Renal pelvis (tissue), 12 donors: ENCODE results near the gene APOBEC3B. TPM values are rescaled to one million over a fixed set of nuclear protein-coding genes. Genes with fewer than 3 reads are reported as not detected.
"Not testable (repeated sequence)": the region's sequence is repeated elsewhere in the genome, so short reads cannot be mapped to it uniquely, and the experiment has no call there.

Experiments
- DNase-seq: peaks from one replicate; pipeline ENCODE4 v3.0.0-alpha.2; 2013
- long read RNA-seq, 16 experiments: transcript quantifications; one replicate each; lab custom pipeline, GENCODE V29; 2026
- polyA plus RNA-seq, 3 donors: library from polyadenylated mRNA; unstranded; fragments of 120-200 nt; gene quantifications; one replicate each; pipeline ENCODE4 v1.2.1, GENCODE V29; 2013; ENCODE audit not compliant: insufficient read length in 3 of 3

APOBEC3B gene
- polyA plus RNA-seq, result 1 to 10 TPM; 3.4 to 6.8 (median 6.7) TPM
- long read RNA-seq, donor 1, partial matches to known transcripts, result 0 of 3 reads
- long read RNA-seq, donor 1, other reads (novel, unspliced or antisense), result 0 of 3 reads
- long read RNA-seq, donor 2, partial matches to known transcripts, result 0 of 3 reads
- long read RNA-seq, donor 2, other reads (novel, unspliced or antisense), result 0 of 3 reads
- long read RNA-seq, donor 3, transcript APOBEC3B-201 (8 exons, 1,533 nt), result major isoform, 5 of 5 reads
- long read RNA-seq, donor 3, partial matches to known transcripts, result 0 of 5 reads
- long read RNA-seq, donor 3, other reads (novel, unspliced or antisense), result 0 of 5 reads
- long read RNA-seq, donor 4, partial matches to known transcripts, result 11 of 15 reads
- long read RNA-seq, donor 4, other reads (novel, unspliced or antisense), result 0 of 15 reads
- long read RNA-seq, donor 5, result 0 reads
- long read RNA-seq, donor 6, result 0 reads
- long read RNA-seq, donor 7, partial matches to known transcripts, result 0 of 2 reads
- long read RNA-seq, donor 7, other reads (novel, unspliced or antisense), result 0 of 2 reads
- long read RNA-seq, donor 8, partial matches to known transcripts, result 0 of 3 reads
- long read RNA-seq, donor 8, other reads (novel, unspliced or antisense), result 0 of 3 reads
- long read RNA-seq, donor 9, partial matches to known transcripts, result 0 of 4 reads
- long read RNA-seq, donor 9, other reads (novel, unspliced or antisense), result 0 of 4 reads
- long read RNA-seq, donor 10, partial matches to known transcripts, result 0 of 4 reads
- long read RNA-seq, donor 10, other reads (novel, unspliced or antisense), result 0 of 4 reads
- long read RNA-seq, donor 11, partial matches to known transcripts, result 0 of 2 reads
- long read RNA-seq, donor 11, other reads (novel, unspliced or antisense), result 0 of 2 reads
- long read RNA-seq, donor 12, partial matches to known transcripts, result 6 of 9 reads
- long read RNA-seq, donor 12, other reads (novel, unspliced or antisense), result 0 of 9 reads
- long read RNA-seq, donor 13, partial matches to known transcripts, result 0 of 3 reads
- long read RNA-seq, donor 13, other reads (novel, unspliced or antisense), result 0 of 3 reads
- long read RNA-seq, donor 14, partial matches to known transcripts, result 0 of 4 reads
- long read RNA-seq, donor 14, other reads (novel, unspliced or antisense), result 0 of 4 reads
- long read RNA-seq, donor 15, transcript APOBEC3B-201 (8 exons, 1,533 nt), result major isoform, 5 of 5 reads
- long read RNA-seq, donor 15, partial matches to known transcripts, result 0 of 5 reads
- long read RNA-seq, donor 15, other reads (novel, unspliced or antisense), result 0 of 5 reads
- long read RNA-seq, donor 16, partial matches to known transcripts, result 6 of 9 reads
- long read RNA-seq, donor 16, other reads (novel, unspliced or antisense), result 0 of 9 reads

- DNase-seq, result peak; percentile 91
Measured at GRCh38 chr22:38981992-38982927, at the start of gene APOBEC3B. Gene APOBEC3B, plus strand, starts transcription at chr22:38982347. Its CDS starts 107 bp downstream, at chr22:38982454.

DNA sequence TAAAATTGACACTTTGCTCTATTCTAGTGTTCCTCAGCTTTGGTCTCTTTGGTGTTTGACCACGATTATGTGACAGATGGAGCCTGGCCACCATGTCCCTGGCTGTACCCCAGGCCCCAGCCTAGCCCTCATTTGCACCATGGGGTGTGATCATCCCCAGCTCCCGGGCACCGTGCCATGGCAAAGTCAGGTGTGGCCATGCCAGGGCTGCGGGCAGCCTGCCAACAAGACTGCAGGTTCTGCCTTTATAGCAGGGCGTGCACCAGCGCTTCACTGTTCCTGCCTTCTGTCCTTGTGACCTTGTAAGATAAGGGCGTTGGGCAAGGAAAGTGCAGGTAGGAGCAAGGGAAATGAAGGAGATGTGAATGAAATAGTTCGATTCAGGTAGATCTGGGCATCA lies 47.1 kb upstream of the APOBEC3B start:
- DNase-seq, result no peak

DNA sequence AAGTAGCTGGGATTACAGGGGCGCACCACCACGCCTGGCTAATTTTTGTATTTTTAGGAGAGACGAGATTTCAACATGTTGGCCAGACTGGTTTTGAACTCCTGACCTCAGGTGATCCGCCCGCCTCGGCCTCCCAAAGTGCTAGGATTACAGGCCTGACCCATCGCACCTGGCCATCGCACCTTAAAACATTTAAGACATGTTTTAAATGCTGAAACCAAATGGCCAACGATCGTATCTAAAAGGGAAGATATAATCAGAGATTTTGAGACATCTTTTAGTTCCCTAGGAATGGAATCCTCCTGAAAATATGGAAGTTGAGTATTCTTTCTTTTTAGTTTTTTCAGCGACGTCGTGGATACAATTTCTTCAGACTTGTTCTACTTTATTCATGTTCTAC lies 46.5 kb upstream of the APOBEC3B start:
- DNase-seq, result no peak

- no peak for DNase-seq
Measured at GRCh38 chr22:38936562-38936961, 45.6 kb upstream of the APOBEC3B start.

DNA sequence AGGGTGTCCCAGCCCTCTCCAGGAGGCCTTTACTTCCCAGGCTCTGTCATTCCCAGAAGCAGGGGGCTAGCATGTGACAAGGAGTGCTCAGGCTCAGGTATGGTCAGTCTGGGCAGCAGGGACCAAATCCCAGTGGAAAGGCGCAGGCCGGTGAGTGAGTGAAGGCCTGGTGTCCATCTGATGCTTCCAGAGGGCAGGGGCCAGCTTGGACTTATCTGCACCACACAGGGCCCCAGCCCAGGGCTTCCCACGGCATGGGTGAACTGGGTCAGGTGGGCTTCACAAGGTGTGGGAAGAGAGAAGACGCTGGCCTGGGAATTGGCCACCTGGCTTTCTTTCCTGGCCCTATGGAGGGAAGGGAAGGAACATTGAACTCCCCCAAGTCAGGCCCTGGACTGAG lies 45.1 kb upstream of the APOBEC3B start:
- DNase-seq, result no peak

DNA sequence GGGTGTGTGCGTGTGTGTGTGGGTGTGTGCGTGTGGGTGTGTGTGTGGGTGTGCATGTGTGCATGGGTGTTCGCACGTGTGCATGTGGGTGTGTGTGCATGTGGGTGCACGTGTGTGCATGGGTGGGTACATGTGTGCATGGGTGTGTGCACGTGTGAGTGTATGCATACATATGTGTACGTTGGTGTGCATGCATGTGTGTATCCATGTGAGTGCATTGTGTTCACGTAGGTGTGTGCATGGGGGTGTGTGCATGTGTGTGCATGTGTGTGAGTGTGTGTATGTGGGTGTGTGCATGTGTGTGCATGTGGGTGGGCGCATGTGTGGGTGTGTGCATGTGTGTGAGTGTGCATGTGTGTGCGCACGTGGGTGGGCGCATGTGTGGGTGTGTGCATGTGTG lies 44.6 kb upstream of the APOBEC3B start:
- no peak for DNase-seq

GRCh38 chr22:38938221-38938620 lies 43.9 kb upstream of the APOBEC3B start:
- no peak for DNase-seq

DNA sequence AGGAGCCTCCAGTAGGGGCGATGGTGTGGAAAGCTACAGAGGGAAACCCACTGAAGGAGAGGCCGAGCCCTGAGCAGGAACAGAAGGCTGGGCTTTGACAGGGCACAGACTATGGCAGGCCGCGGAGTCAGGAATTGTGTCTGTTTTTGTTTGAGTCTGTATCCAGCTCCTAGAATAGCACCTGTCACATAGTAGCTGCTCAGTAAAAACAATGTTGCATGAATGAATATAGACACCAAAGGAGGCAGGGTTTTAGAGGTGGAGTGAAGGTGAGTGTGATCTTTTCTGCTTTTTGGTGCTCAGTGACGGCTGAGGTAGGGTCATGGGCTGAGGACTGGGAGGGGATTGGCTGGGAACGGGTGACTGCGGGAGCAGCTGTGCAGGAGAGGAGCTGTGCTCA lies 43.2 kb upstream of the APOBEC3B start:
- DNase-seq, result no peak

GRCh38 chr22:38940811-38941384 lies 41.2 kb upstream of the APOBEC3B start:
- no peak for DNase-seq

GRCh38 chr22:38941488-38941987 lies 40.6 kb upstream of the APOBEC3B start:
- DNase-seq, result no peak

- no peak for DNase-seq
Measured at GRCh38 chr22:38942702-38943101, 39.4 kb upstream of the APOBEC3B start.

- DNase-seq, result no peak
Measured at GRCh38 chr22:38943201-38943600, 38.9 kb upstream of the APOBEC3B start.

- no peak for DNase-seq
Measured at GRCh38 chr22:38943882-38944281, 38.3 kb upstream of the APOBEC3B start.

DNA sequence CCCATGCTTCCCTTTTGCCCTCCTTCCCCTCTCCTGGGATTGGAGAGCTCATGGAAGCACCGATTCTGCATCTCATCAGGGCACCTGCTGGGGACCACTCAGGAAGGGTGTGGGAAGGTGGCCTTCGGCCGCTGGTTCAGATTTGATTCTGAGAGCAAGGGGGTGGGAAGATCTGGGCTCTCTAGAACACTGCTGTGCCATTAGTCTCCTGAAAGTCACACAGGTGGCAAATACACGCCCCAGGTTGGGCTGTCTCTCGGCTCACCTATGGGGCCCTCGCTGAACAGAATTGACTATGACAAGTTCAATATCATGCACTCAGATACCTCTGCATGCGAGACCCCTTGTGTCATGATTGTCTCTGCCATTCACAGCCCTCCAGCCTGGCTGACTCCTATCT lies 37.5 kb upstream of the APOBEC3B start:
- no peak for DNase-seq

DNA sequence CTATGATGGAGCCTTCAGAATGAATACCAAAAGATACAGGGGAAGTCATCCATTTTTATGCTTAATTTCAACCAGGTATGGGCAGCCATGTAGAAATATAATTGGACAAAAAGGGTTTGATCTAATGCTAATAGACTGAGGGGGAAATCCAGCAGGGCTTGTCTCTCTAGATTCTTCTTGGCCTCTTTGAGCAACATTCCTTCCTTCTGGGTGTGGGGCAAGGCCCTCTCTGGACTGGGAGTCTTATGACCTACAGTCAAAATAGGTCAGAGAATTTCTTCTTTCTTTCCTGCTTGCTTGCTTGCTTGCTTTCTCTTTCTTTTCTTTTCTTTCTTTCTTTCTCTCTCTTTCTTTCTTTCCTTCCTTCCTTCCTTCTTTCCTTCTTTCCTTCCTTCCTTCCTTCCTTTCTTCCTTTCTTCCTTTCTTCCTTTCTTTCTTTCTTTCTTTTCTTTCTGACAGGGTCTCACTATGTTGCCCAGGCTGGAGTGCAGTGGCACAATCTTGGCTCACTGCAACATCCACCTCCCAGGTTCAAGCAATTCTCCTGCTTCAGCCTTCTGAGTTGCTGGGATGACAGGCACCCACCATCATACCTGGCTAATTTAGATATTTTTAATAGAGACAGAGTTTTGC lies 36.3 kb upstream of the APOBEC3B start:
- not testable (repeated sequence) for DNase-seq

DNA sequence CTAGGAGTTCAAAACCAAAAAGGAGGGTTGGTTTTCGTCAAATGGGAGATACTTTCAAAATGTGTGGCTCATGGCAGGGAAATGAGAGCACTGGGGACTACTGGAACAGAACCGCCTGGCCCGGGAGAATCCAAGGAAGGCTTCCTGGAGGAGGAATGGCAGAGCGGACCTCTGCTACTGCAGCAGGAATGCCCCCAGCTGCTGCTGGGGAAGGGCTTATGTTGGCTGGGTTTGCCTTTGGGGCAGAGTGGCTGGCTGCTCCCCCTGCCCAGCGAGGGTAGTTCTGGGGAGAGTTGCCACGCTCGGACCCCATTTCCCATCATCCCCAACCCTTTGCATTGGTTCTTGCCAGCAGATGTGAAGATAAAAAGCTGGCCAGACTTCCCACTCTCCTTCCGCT lies 35.4 kb upstream of the APOBEC3B start:
- DNase-seq, result no peak

DNA sequence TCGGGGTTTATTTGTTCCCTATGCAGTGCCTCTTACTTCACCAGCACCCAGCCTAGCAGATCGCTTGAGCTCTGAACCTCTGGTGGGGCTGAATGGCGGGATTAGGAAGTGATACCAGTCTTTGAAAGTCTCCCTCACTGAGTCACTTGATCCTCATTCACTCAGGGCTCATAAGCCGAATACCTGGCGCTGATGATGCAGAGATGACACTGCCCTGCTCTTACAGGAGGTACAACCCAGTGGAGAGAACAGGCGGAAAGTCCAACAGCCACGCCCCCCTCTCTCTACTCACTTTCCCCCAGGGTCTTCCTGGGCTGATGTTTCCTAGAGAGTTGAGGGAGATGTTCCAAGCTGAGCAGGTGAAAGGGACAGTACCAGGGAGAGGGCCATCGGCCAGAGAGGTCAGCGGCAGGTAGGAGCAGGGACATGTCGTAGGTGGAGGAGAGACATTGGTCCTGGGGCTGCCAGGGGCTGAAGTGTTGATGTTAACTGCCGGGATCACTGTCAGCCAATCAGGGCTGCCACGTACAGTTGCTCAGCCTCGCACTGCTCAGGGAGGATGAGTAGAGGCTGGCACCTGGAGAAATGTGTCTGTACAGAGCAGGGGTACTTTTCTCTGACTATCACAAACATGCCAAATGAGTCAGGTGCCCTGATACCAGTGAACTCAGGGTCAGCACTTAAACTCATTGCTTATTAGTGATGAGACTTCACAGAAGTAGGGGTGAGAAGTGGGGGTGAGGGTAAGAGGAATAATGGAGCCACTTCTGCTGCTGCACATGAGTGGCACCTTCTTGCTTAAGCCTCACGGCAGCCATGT lies 34.6 kb upstream of the APOBEC3B start:
- no peak for DNase-seq

DNA sequence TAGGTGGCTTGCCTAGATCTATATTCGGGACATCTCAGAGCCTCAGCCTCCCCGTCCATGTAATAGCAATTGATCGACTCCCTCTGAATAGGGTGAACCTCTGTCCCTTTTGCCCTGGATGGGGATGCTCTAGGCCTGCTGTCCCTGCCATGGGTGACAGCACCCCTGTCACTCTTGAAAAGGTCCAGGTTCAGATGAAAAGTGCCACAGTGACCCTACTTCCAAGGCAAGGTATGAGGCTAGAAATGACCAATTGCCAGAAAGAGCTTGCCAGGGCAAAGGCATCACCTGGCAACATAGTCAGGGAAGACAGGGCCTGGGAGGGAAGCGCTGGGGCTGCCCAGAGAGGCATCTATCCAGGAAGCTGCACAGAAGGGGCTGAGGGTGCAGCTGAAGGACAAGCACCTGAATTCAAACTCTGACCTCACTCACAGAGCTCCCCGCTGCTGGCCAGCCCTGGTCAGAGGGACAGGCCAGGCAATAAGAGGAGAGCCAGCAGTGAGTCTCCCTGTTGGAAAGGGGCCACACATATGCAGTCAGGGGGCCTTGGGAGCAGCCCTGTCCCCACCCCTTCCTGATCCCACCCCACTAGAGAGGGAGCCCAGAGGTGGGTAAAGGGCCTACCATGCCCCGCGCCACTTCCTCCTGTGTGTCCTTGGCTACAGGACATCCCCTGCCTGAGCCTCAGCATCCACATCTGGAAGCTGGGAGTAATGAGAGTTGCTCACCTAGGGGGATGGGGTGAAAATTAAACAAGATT lies 33.8 kb upstream of the APOBEC3B start:
- no peak for DNase-seq
